PC-9 (cell line): ENCODE results near the gene GATAD1. TPM values are rescaled to one million over a fixed set of nuclear protein-coding genes. Genes with fewer than 3 reads are reported as not detected.

Experiments
- BruUV-seq: library from RNA; stranded (reverse); fragments of 400-500 nt; replicated peaks from 2 replicates; lab custom pipeline; 2021; lab: Mats Ljungman, UMichigan
- CTCF ChIA-PET: fragments of 300-600 bp; sonication (Branson Sonifier 250); formaldehyde crosslinking; loops from one replicate; lab custom pipeline; 2022; ENCODE audit warnings: antibody characterized with exemption; lab: Charles Lee
- POLR2A ChIA-PET: fragments of 300-600 bp; sonication (Branson Sonifier 250); formaldehyde crosslinking; loops from one replicate; lab custom pipeline; 2022; ENCODE audit warnings: antibody characterized with exemption; ENCODE audit not compliant: unreplicated experiment; lab: Charles Lee
- DNase-seq, 2 experiments: peaks; one replicate each; pipeline versions ENCODE4 v3.0.0 to v3.0.0-alpha.2; 2015 to 2022; ENCODE audit warnings: mixed read lengths in 1 of 2
- H2AFZ ChIP-seq: fragments of 200-600 bp; sonication (generic); 2 replicates; pipeline ENCODE4 v1.8.1; 2017; ENCODE audit warnings: antibody characterized with exemption
- H3F3A ChIP-seq: fragments of 200-600 bp; sonication (generic); 2 replicates; pipeline ENCODE4 v1.8.1; 2017; ENCODE audit warnings: antibody characterized with exemption, mild to moderate bottlenecking, low read depth; ENCODE audit not compliant: insufficient read depth
- H3K27ac ChIP-seq: fragments of 200-600 bp; sonication (generic); 2 replicates; pipeline ENCODE4 v1.6.1; 2016; ENCODE audit warnings: mixed run types
- H3K27me3 ChIP-seq: fragments of 200-600 bp; sonication (generic); 2 replicates; pipeline ENCODE4 v1.6.1; 2016; ENCODE audit warnings: low read depth, mixed run types; ENCODE audit not compliant: insufficient read depth
- H3K36me3 ChIP-seq: fragments of 200-600 bp; sonication (generic); 2 replicates; pipeline ENCODE4 v1.6.1; 2016; ENCODE audit warnings: low read depth, mixed run types
- H3K4me1 ChIP-seq: fragments of 200-600 bp; sonication (generic); replicated peaks from 2 replicates; pipeline ENCODE4 v1.6.1; 2016; ENCODE audit warnings: mixed run types; ENCODE audit not compliant: insufficient read depth
- H3K4me2 ChIP-seq: fragments of 200-600 bp; sonication (generic); 2 replicates; pipeline ENCODE4 v1.6.1; 2017; ENCODE audit warnings: mixed run types
- H3K4me3 ChIP-seq: fragments of 200-600 bp; sonication (generic); 2 replicates; pipeline ENCODE4 v1.6.1; 2016; ENCODE audit warnings: mixed run types
- H3K79me2 ChIP-seq: fragments of 200-600 bp; sonication (generic); 2 replicates; pipeline ENCODE4 v1.6.1; 2017; ENCODE audit warnings: low read depth, mixed run types
- H3K9me2 ChIP-seq: fragments of 200-600 bp; sonication (generic); 2 replicates; pipeline ENCODE4 v1.8.1; 2017; ENCODE audit warnings: mild to moderate bottlenecking; ENCODE audit not compliant: insufficient read depth
- H3K9me3 ChIP-seq: fragments of 200-600 bp; sonication (generic); 2 replicates; pipeline ENCODE4 v1.8.1; 2016; ENCODE audit warnings: low read depth; ENCODE audit not compliant: insufficient read depth
- H4K20me1 ChIP-seq: fragments of 200-600 bp; sonication (generic); 2 replicates; pipeline ENCODE4 v1.8.1; 2017; ENCODE audit not compliant: insufficient read depth
- CTCF ChIP-seq: fragments of 200-600 bp; sonication (generic); conservative IDR thresholded peaks from 2 replicates; pipeline ENCODE4 v1.6.1; 2017; ENCODE audit warnings: mixed run types, antibody characterized with exemption, mild to moderate bottlenecking, moderate library complexity
- EZH2 ChIP-seq: fragments of 200-600 bp; sonication (generic); IDR thresholded peaks from 2 replicates; pipeline ENCODE4 v1.8.0; 2017; ENCODE audit warnings: antibody characterized with exemption, low read depth
- intact Hi-C: fragments of 100-400 bp; cut with micrococcal nuclease; formaldehyde crosslinking; loops from one replicate; pipeline ENCODE4 v1.10.0; 2022; ENCODE audit not compliant: unreplicated experiment
- total RNA-seq: library from RNA; stranded (reverse); gene quantifications from 2 replicates; pipeline ENCODE4 v1.2.3, GENCODE V29; 2021

The GATAD1 gene
- total RNA-seq, 1 experiment from 2014 or later = 39.4 TPM

DNA sequence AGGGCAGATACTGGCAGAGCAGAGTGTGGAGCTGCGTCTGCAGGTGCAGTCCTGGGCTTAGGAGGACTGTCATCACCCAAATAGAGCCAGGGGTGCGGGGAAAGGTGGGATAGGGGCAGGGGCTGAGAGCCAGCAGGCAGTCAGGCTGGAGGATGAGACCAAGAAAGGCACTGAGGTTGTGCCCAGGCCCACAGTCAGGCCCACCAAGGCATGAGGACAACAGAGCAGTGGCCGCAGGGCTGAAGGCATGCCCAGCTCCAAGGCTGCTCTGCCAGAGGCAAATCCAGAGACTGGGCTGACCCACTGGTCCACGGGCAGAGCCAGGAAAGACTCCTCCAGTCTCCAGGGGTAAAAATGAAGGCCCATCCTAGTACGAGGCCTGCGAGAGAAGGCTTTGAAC is 24.4 kb upstream of the GATAD1 start:
- intact Hi-C loops = loop anchor here (10.0 kb wide), 1 partner anchor 412 kb away; the partner anchor contains the start of gene CDK6

GRCh38 chr7:92423710-92424131 is 23.6 kb upstream of the GATAD1 start:
- H3K4me2 ChIP-seq = peak overlapping the region; percentile 92; the same call in 1 of the 2 replicates
- BruUV-seq = no TSS peak

More for the DNA sequence above, 24.4 kb upstream of the GATAD1 start:
- Histone ChIP-seq H3K4me3 (no peak overlapping the region), H3K27ac (no peak overlapping the region), H3K4me2 (no peak overlapping the region), H4K20me1 (no peaks in the 10 kb centered on the region), H3K9me2 (no peaks in the 10 kb centered on the region), H3K36me3 (no peaks in the 10 kb centered on the region), H3K9me3 (no peaks in the 10 kb centered on the region), H3K79me2 (no peaks in the 10 kb centered on the region), H3K4me1 (0 out of 2 replicates have a peak, but pooled peaks cover 5% of the 10 kb centered on the region), H3F3A (no peaks in the 10 kb centered on the region), H3K27me3 (no peaks in the 10 kb centered on the region), H2AFZ (no peak overlapping the region)
- DNase-seq = no peak
- TF ChIP-seq EZH2 (no peak), CTCF (no peak)
- no TSS peak for BruUV-seq
- POLR2A ChIA-PET = no interaction called here
- CTCF ChIA-PET = no interaction called here

More at GRCh38 chr7:92423710-92424131, 23.6 kb upstream of the GATAD1 start:
- Histone ChIP-seq H3K9me2 (no peaks in the 10 kb centered on the region), H3K27ac (no peak overlapping the region), H3K27me3 (no peaks in the 10 kb centered on the region), H3F3A (no peaks in the 10 kb centered on the region), H3K9me3 (no peaks in the 10 kb centered on the region), H3K79me2 (no peaks in the 10 kb centered on the region), H4K20me1 (no peaks in the 10 kb centered on the region), H3K4me1 (0 out of 2 replicates have a peak, but pooled peaks cover 5% of the 10 kb centered on the region), H2AFZ (peak overlapping the region; percentile 90; the same call in 1 of the 2 replicates), H3K36me3 (no peaks in the 10 kb centered on the region), H3K4me3 (no peak overlapping the region)
- POLR2A ChIA-PET = no interaction called here
- intact Hi-C loops = loop anchor here (2.0 to 10.0 kb wide), 3 partner anchors 179 to 411 kb away; partner anchors contain the start of genes ANKIB1, CDK6, KRIT1 and LRRD1
- CTCF ChIA-PET = interaction anchor here (0.9 to 2.3 kb wide), 2 partner anchors 24 to 105 kb away, joined by 4 to 18 read pairs; partner anchors contain the start of genes GATAD1, PEX1 and RBM48
- no peak for DNase-seq
- TF ChIP-seq EZH2 = no peak
- no peak for TF ChIP-seq CTCF
